Measurements from ENCODE around the gene FAM53A.

Gene FAM53A

DNA sequence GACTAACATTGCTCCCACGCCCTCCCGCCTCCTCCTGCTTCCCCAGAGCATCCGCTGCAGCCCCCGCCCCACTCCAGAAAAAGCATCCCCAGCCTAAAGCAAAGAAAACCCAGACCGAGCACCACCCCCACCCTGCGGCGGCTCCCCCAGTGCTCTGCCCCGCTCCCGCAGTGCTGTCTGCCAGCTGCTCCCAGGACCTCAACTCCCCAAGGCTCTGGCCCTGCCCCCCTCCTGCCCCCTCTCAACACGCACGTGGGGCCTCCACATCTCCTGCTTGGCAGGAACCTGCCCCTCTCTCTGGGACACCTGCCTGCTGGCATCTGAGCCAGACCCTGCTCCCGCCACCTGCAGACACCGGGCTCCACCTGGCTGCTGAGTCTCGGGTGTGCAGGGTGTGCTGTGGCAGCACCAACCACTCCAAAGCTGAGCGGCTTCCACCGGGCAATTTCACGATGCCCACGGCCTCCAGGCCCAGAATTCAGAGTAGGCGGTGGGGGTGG lies 79.4 kb downstream of the FAM53A start:
- POLR2A ChIA-PET: no interaction called here
- no peaks in the 10 kb centered on the region for H3K4me1 ChIP-seq (ENCODE audit: control insufficient read depth, insufficient read depth, low read length)
- CTCF ChIA-PET: no interaction called here
- TF ChIP-seq, protein P1, sequence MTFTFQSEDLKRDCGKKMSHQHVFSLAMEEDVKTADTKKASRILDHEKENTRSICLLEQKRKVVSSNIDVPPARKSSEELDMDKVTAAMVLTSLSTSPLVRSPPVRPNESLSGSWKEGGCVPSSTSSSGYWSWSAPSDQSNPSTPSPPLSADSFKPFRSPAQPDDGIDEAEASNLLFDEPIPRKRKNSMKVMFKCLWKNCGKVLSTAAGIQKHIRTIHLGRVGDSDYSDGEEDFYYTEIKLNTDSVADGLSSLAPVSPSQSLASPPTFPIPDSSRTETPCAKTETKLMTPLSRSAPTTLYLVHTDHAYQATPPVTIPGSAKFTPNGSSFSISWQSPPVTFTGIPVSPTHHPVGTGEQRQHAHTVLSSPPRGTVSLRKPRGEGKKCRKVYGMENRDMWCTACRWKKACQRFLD (tag by site-specific recombination; IDR thresholded peaks at IDR 0.05): no peak
- TF ChIP-seq ZNF157 (tag by site-specific recombination; IDR thresholded peaks at IDR 0.05): no peak
- TF ChIP-seq EGR2 (tag by site-specific recombination; IDR thresholded peaks at IDR 0.05; ENCODE audit: low read depth): 0 out of 2 replicates have a peak, but pooled peaks have one; percentile 4
- peak; percentile 41; the same call in 1 of the 2 replicates for TF ChIP-seq ZIC2 (tag by site-specific recombination; IDR thresholded peaks at IDR 0.05)
- H3K9me3 ChIP-seq (ENCODE audit: control insufficient read depth, insufficient read depth, low read depth, low read length): no peaks in the 10 kb centered on the region
- H3K4me3 ChIP-seq (ENCODE audit: low read depth, low read length): no peak overlapping the region
- no peaks in the 10 kb centered on the region for H3K36me3 ChIP-seq (ENCODE audit: control insufficient read depth in 2 of 2, insufficient read depth in 1 of 2, low read length in 2 of 2)
- H3K27ac ChIP-seq (ENCODE audit: extremely low read depth, low read depth, low read length): no peak overlapping the region

DNA sequence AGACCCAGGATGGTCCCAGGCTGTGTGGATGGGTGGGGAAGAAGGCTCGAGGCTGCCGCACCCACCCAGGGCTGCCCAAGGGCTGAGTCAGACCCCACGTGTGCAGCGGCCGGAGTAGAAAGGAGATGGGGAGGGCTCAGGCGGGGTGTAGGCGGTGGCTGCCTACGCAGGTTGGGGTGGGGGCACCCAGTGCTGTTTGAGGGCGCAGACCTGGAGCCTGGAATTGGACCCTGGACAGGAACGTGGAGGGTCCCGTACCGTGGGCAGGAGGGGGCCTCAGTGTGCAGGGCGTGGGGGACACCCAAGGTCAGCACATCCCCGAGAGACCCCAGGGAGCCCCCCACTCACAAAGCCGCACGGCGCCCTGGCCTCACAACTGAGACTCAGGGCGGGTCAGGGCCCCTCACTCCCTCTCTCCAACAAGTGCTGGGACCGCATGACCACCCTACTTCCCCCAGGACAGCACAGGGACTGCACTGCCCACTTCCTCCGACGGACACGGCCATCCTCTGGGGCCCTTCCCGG lies 79.9 kb downstream of the FAM53A start:
- CTCF ChIA-PET: no interaction called here
- Histone ChIP-seq H3K4me1 (ENCODE audit: control insufficient read depth, insufficient read depth, low read length) (no peaks in the 10 kb centered on the region), H3K9me3 (ENCODE audit: control insufficient read depth, insufficient read depth, low read depth, low read length) (no peaks in the 10 kb centered on the region), H3K27ac (ENCODE audit: extremely low read depth, low read depth, low read length) (no peak overlapping the region), H3K4me3 (ENCODE audit: low read depth, low read length) (no peak overlapping the region), H3K36me3 (ENCODE audit: control insufficient read depth in 2 of 2, insufficient read depth in 1 of 2, low read length in 2 of 2) (no peaks in the 10 kb centered on the region)
- TF ChIP-seq, protein P2, sequence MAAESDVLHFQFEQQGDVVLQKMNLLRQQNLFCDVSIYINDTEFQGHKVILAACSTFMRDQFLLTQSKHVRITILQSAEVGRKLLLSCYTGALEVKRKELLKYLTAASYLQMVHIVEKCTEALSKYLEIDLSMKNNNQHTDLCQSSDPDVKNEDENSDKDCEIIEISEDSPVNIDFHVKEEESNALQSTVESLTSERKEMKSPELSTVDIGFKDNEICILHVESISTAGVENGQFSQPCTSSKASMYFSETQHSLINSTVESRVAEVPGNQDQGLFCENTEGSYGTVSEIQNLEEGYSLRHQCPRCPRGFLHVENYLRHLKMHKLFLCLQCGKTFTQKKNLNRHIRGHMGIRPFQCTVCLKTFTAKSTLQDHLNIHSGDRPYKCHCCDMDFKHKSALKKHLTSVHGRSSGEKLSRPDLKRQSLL (tag by site-specific recombination; IDR thresholded peaks at IDR 0.05): no peak
- TF ChIP-seq EGR2 (tag by site-specific recombination; IDR thresholded peaks at IDR 0.05; ENCODE audit: low read depth): peak; percentile 9; the same call in 1 of the 2 replicates
- no peak for TF ChIP-seq TRIM28 (IDR thresholded peaks at IDR 0.05; ENCODE audit: borderline replicate concordance, low read length)
- peak; percentile 48 for TF ChIP-seq KLF1 (tag by site-specific recombination; IDR thresholded peaks at IDR 0.05)
- TF ChIP-seq ZNF324 (tag by site-specific recombination; IDR thresholded peaks at IDR 0.05): no peak
- TF ChIP-seq ZNF266 (tag by site-specific recombination; IDR thresholded peaks at IDR 0.05; ENCODE audit: low read depth): no peak
- TF ChIP-seq, protein P3, sequence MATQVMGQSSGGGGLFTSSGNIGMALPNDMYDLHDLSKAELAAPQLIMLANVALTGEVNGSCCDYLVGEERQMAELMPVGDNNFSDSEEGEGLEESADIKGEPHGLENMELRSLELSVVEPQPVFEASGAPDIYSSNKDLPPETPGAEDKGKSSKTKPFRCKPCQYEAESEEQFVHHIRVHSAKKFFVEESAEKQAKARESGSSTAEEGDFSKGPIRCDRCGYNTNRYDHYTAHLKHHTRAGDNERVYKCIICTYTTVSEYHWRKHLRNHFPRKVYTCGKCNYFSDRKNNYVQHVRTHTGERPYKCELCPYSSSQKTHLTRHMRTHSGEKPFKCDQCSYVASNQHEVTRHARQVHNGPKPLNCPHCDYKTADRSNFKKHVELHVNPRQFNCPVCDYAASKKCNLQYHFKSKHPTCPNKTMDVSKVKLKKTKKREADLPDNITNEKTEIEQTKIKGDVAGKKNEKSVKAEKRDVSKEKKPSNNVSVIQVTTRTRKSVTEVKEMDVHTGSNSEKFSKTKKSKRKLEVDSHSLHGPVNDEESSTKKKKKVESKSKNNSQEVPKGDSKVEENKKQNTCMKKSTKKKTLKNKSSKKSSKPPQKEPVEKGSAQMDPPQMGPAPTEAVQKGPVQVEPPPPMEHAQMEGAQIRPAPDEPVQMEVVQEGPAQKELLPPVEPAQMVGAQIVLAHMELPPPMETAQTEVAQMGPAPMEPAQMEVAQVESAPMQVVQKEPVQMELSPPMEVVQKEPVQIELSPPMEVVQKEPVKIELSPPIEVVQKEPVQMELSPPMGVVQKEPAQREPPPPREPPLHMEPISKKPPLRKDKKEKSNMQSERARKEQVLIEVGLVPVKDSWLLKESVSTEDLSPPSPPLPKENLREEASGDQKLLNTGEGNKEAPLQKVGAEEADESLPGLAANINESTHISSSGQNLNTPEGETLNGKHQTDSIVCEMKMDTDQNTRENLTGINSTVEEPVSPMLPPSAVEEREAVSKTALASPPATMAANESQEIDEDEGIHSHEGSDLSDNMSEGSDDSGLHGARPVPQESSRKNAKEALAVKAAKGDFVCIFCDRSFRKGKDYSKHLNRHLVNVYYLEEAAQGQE (tag by site-specific recombination; IDR thresholded peaks at IDR 0.05): no peak
- no peak for TF ChIP-seq MZF1 (tag by site-specific recombination; IDR thresholded peaks at IDR 0.05; ENCODE audit: borderline replicate concordance)
- no peak for TF ChIP-seq ZNF792 (tag by site-specific recombination; IDR thresholded peaks at IDR 0.05)
- TF ChIP-seq SP2 (tag by site-specific recombination; IDR thresholded peaks at IDR 0.05): no peak
- TF ChIP-seq, protein P4, sequence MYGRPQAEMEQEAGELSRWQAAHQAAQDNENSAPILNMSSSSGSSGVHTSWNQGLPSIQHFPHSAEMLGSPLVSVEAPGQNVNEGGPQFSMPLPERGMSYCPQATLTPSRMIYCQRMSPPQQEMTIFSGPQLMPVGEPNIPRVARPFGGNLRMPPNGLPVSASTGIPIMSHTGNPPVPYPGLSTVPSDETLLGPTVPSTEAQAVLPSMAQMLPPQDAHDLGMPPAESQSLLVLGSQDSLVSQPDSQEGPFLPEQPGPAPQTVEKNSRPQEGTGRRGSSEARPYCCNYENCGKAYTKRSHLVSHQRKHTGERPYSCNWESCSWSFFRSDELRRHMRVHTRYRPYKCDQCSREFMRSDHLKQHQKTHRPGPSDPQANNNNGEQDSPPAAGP (tag by site-specific recombination; IDR thresholded peaks at IDR 0.05): no peak
- no peak for TF ChIP-seq ZBTB7A (tag by site-specific recombination; IDR thresholded peaks at IDR 0.05; ENCODE audit: low read depth)
- TF ChIP-seq MYNN (tag by site-specific recombination; IDR thresholded peaks at IDR 0.05; ENCODE audit: borderline replicate concordance): no peak
- no peak for TF ChIP-seq ZNF654 (tag by site-specific recombination; IDR thresholded peaks at IDR 0.05; ENCODE audit: low read depth)
- TF ChIP-seq ZNF629 (tag by site-specific recombination; IDR thresholded peaks at IDR 0.05): no peak
- no peak for TF ChIP-seq ZNF174 (tag by site-specific recombination; IDR thresholded peaks at IDR 0.05)
- no peak for TF ChIP-seq ZNF76 (tag by site-specific recombination; IDR thresholded peaks at IDR 0.05; ENCODE audit: borderline replicate concordance, low read depth)
- TF ChIP-seq ZNF114 (tag by site-specific recombination; IDR thresholded peaks at IDR 0.05): no peak
- TF ChIP-seq ZFHX2 (tag by site-specific recombination; conservative IDR thresholded peaks at IDR 0.05): peak; percentile 68; the same call in 1 of the 2 replicates
- no peak for TF ChIP-seq ZNF311 (tag by site-specific recombination; IDR thresholded peaks at IDR 0.05; ENCODE audit: borderline replicate concordance)
- POLR2A ChIA-PET: no interaction called here

All from HEK293 (cell line).